Stimulated activated CD8-positive, alpha-beta memory T cell treated with anti-CD3 and anti-CD28 coated beads, Interleukin-12 subunit alpha, Interleukin-12 subunit beta, amount 100 ng/mL, for 24 hours (primary cell): ENCODE measurements around the gene SLC6A11.

Experiments used
- DNase-seq: peaks from one replicate; pipeline ENCODE4 v3.0.0-alpha.2; 2020; ENCODE audit errors: extremely low read depth

SLC6A11 gene

DNA sequence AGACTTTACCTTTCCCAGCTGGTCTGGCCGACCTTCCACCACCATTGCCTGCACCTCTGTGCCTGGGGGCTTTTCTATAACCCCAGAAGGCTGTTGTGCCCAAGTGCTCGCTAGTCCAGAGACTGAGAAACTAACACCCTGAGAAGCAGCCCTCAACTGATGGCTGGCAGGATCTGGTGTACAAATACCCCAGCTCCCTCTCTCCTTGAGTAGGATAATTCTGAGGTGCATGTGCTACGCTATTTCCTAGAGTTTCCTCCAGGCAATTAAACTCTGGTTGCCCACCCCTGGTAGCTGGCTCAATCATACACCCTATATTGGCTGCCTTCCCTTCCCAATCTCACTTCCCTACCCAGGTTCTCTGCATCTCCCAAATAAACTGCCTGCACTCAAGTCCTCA lies 165.0 kb downstream of the SLC6A11 start:
- DNase-seq: no peak

DNA sequence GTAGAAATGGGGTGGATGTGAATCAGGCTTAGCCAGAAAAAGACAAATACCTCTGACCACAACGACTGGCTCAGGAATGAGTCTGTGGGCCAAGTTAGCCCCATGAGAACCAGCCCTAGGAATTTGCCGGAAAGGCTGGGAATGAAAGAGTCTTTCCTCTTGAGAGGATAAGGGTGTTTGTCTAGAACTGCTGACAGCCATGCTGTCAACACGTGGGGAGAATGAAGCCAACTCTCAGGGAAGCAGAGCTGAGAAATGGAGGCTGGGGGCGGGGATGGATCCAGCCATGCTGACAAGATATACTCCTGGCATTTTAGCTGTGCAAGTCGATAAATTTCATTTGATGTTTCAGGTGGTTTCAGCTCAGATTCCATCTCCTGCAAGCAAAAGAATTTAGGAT lies 165.9 kb downstream of the SLC6A11 start:
- no peak for DNase-seq

- no peak for DNase-seq
Observed at GRCh38 chr3:10982782-10983181, 166.8 kb downstream of the SLC6A11 start.

- DNase-seq: no peak
Observed at GRCh38 chr3:10983219-10983916, 167.3 kb downstream of the SLC6A11 start.

- no peak for DNase-seq
Observed at GRCh38 chr3:10984371-10984896, 168.4 kb downstream of the SLC6A11 start.

DNA sequence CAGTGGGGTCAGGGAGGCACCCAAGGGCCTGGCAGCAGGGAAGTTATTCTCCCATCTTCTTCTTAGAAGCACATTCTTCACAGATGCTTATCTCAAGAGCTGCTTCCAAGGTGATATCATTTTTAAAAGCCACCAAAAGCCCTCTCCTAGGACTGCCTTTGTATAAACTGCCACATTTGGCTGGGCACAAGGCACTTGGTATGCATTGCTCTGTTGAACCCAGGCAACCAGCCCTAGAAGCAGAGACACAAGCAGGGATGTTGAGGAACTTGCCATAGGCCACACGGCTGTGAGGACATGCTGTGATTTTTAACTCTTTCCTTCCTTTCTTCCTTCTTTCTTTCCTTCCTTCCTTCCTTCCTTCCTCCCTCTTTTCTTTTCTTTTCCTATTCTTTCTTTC lies 169.2 kb downstream of the SLC6A11 start:
- DNase-seq: no peak

DNA sequence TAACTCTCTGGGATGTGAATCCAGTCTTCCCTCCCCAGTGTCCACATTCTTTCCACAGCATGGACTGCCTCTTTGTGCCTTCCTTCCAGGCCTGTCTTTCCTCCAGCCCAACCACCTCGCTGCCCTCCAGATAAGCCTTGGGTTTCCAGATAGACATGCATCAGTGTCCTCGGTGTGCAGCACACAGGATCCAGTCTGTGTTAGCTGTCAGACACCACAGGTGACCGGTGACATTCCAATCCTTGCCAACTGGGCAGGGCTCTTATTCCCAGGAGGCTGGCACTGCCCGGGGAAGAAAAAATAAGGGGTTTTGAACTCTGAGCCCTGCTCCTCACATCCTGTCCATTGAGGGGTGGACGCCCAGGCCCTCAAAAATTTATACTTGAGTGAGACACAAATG lies 170.6 kb downstream of the SLC6A11 start:
- DNase-seq: no peak

GRCh38 chr3:10988001-10988665 lies 172.1 kb downstream of the SLC6A11 start:
- no peak for DNase-seq

- DNase-seq: no peak
Observed at GRCh38 chr3:10988991-10989484, 173.0 kb downstream of the SLC6A11 start.
